Muscle of leg (tissue), 11 donors: Measurements from ENCODE around the gene KRT77. TPM values are rescaled to one million over a fixed set of nuclear protein-coding genes. Genes with fewer than 3 reads are reported as not detected.
"Not testable (repeated sequence)": the region's sequence is repeated elsewhere in the genome, so short reads cannot be mapped to it uniquely, and the experiment has no call there.

Source experiments
- DNase-seq: peaks from one replicate; pipeline ENCODE4 v3.0.0; 2013
- H3K27ac ChIP-seq: one replicate; pipeline ENCODE4 v1.5.1; 2013; ENCODE audit warnings: mild to moderate bottlenecking, low read length, control low read depth
- H3K27me3 ChIP-seq: one replicate; pipeline ENCODE4 v1.6.1; 2013; ENCODE audit warnings: low read length; ENCODE audit not compliant: control insufficient read depth, insufficient read depth
- H3K36me3 ChIP-seq: one replicate; pipeline ENCODE4 v1.6.1; 2013; ENCODE audit warnings: low read length; ENCODE audit not compliant: control insufficient read depth, insufficient read depth
- H3K4me1 ChIP-seq: one replicate; pipeline ENCODE4 v1.6.1; 2013; ENCODE audit warnings: low read length; ENCODE audit not compliant: control insufficient read depth, insufficient read depth
- H3K4me3 ChIP-seq: one replicate; pipeline ENCODE4 v1.5.1; 2013; ENCODE audit warnings: low read length, control low read depth
- H3K9me3 ChIP-seq: replicated peaks from 2 replicates; pipeline ENCODE4 v1.6.1; 2013; ENCODE audit warnings: low read depth, low read length; ENCODE audit not compliant: control insufficient read depth
- WGBS: methylation state at CpG from one replicate; pipeline ENCODE4 v1.1.5; 2013; ENCODE audit warnings: missing lambda C conversion rate; ENCODE audit not compliant: insufficient coverage; 5-methylcytosine and 5-hydroxymethylcytosine counted together
- polyA plus RNA-seq, 8 donors: library from polyadenylated mRNA; unstranded; fragments of 120-200 nt; gene quantifications; one replicate each; pipeline versions ENCODE4 v1.2.1 to v1.2.3, GENCODE V29; 2013; ENCODE audit warnings: inconsistent platforms in 1 of 8, low replicate concordance in 1 of 8; ENCODE audit not compliant: insufficient read length in 8 of 8, insufficient read depth in 1 of 8
- total RNA-seq: library from RNA; stranded (reverse); fragments of 120-200 nt; gene quantifications from one replicate; pipeline ENCODE4 v1.2.4, GENCODE V29; 2013

KRT77 gene
- total and polyA plus RNA-seq, 9 donors, result 0.08 to 0.61 TPM; not detected in 7

DNA sequence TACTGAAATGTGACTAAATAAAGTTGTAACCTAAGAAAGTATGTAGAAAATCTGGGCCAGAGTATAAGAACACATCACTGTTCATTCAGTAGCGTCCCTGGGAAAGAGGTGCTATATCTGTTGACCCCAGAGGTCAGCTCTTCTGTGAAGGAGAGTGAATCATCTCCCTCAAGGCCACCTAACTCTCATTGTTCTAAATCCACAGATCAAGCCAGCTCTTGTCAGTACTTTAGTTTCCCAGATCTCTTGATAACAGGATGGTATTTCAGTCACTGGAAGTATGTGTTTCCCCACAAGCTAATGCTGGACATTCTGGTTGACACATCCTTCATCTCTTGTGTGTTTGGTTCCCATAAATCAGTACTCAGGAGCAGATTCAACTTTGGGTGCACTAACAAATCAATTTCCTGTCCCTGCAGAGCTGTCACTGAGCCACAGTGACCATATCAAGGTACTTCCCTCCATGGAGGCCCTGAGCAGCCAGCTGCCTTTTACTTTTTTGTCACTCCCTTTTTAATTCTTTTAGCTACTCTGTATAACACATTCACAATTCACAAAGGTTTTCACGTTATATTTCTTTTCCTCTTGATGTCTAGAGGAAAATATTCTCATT lies 30.9 kb downstream of the KRT77 start:
- DNase-seq, result no peak
- Histone ChIP-seq H3K4me3 (no peak overlapping the region), H3K36me3 (no peaks in the 10 kb centered on the region), H3K27ac (no peak overlapping the region), H3K4me1 (no peaks in the 10 kb centered on the region), H3K9me3 (no peaks in the 10 kb centered on the region), H3K27me3 (peaks cover 3% of the 10 kb centered on the region)
- WGBS, result 40% methylated on average over 1 of the region's 2 CpGs

DNA sequence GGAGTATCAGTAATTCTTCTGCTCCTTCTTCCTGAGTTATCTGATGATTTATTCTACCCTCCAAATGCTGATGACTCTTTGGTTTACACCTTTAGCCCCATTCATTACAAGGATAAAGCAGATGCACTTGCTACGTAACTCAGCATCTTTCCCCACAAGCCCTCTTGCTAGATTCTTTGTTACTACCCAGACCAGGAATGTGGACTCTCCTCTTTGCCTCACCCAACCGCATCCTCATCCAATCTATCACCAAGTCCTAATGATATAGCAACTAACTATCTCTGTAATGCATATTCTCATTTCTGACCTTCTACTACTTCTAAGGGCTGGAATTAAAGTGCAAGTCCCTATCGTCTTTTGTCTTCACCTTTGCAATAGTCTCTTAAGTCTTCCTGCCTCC lies 32.4 kb downstream of the KRT77 start:
- no peaks in the 10 kb centered on the region for H3K4me1 ChIP-seq
- no peak for DNase-seq
- WGBS, result 83% methylated on average over 3 of the region's 3 CpGs
- peaks cover 3% of the 10 kb centered on the region for H3K27me3 ChIP-seq
- no peak overlapping the region for H3K4me3 ChIP-seq
- no peaks in the 10 kb centered on the region for H3K9me3 ChIP-seq
- H3K27ac ChIP-seq, result no peak overlapping the region
- no peaks in the 10 kb centered on the region for H3K36me3 ChIP-seq

DNA sequence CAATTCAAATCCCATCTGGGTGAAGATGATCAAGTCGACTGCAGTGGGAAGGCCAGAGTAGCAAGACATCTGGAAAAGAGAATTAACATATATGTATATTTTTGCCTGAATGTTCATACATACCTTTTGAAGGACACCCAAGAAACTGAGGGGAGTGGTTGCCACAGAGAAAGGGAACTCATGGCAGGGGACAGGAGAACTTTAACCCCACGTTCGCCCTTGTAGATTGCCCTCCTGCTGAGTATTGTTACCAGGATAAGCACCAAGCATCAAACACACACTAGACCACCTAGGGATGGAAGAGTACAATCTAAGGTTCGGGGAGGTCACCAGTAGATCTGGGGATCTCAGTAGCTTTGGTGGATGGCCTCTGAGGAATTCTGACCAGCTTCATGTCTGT lies 32.8 kb downstream of the KRT77 start:
- H3K36me3 ChIP-seq, result no peaks in the 10 kb centered on the region
- H3K4me1 ChIP-seq, result no peaks in the 10 kb centered on the region
- H3K27ac ChIP-seq, result no peak overlapping the region
- no peak overlapping the region for H3K4me3 ChIP-seq
- peaks cover 3% of the 10 kb centered on the region for H3K27me3 ChIP-seq
- whole genome bisulfite sequencing, result no CpG with 5 or more reads among the region's 4 CpGs
- no peak for DNase-seq
- H3K9me3 ChIP-seq, result no peaks in the 10 kb centered on the region

DNA sequence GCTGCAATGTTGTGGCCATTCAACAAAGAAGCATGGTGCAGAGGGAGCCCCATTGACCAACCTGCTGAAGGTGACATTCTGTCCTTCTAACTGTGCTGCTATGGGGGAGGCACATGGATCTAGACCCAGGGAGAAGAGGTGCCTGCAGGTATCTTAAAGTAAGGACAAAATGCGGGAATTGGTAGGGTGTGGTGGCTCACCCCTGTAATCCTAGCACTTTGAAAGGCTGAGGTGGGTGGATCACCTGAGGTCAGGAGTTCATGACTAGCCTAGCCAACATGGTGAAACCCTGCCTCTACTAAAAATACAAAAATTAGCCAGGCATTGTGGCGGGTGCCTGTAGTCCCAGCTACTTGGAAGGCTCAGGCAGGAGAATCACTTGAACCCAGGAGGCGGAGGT lies 33.4 kb downstream of the KRT77 start:
- H3K27me3 ChIP-seq, DNase-seq, H3K36me3 ChIP-seq, H3K4me1 ChIP-seq, H3K9me3 ChIP-seq, H3K27ac ChIP-seq, H3K4me3 ChIP-seq: not testable (repeated sequence)
- WGBS, result 86% methylated on average over 1 of the region's 3 CpGs

DNA sequence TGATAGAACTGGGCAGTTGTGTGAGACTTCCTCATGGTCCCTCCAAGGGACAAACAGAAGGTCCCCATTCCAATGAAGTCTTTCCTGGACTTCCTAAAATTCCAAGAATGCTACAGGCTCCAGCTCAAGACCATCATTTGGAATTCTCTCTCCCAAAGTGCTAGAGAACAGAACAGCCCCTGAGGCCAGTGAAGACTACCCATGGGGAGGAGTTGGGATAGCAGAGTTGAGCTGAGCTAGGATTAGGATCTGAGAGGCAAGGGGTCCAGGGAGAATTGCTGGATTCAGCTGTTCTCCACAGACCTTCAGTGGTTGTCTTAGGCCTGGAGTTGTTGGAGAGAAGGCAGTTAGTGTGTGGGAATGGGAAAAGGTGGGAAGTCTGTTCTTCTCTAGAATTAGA lies 33.9 kb downstream of the KRT77 start:
- no peaks in the 10 kb centered on the region for H3K9me3 ChIP-seq
- no peaks in the 10 kb centered on the region for H3K4me1 ChIP-seq
- no peaks in the 10 kb centered on the region for H3K36me3 ChIP-seq
- peaks cover 5% of the 10 kb centered on the region for H3K27me3 ChIP-seq
- no peak overlapping the region for H3K4me3 ChIP-seq
- no peak overlapping the region for H3K27ac ChIP-seq
- DNase-seq, result no peak

DNA sequence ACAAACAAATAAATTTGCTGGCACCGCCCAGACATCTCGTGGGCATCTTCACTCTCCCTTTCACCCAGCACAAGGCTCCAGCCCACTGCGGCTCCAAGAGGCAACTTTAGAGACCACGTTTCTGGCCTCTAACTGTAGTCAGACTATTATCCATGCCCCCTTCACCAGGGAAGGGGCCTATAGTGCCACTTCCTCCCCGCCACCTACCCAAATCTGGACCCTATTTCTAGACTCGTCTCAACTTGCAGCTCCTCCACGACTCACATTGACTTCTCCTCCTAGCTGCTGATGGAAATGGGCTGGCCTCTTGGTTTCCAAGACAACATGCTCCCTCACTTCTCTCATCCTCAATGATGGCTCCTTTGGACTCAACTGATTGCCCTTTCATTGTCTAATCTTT lies 35.4 kb downstream of the KRT77 start:
- H3K27me3 ChIP-seq, result peaks cover 6% of the 10 kb centered on the region
- no peak overlapping the region for H3K27ac ChIP-seq
- no peaks in the 10 kb centered on the region for H3K4me1 ChIP-seq
- H3K9me3 ChIP-seq, result no peaks in the 10 kb centered on the region
- 80% methylated on average over 7 of the region's 7 CpGs for WGBS
- H3K4me3 ChIP-seq, result no peak overlapping the region
- DNase-seq, result no peak
- no peaks in the 10 kb centered on the region for H3K36me3 ChIP-seq

DNA sequence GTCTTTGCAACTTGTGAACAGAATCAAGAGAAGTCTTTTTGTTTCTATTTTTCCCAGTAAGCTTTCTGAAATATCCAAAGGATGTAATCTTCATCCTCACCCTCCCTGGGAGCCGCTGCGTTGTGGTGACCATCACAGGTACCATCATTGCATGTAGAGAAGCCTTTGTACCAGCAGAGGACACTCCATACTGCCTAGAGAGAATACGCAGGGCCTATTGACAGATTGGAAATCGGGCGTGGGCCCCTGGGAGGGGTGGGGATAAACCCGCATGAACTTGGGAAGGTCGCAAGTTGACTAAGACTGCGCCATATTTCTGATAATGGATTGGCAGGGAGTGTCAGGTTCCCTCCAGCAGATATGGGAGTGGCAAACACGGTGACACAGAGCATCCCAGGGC lies 35.8 kb downstream of the KRT77 start:
- Histone ChIP-seq H3K4me1 (no peaks in the 10 kb centered on the region), H3K27me3 (peaks cover 8% of the 10 kb centered on the region), H3K4me3 (no peak overlapping the region), H3K9me3 (no peaks in the 10 kb centered on the region), H3K27ac (no peak overlapping the region), H3K36me3 (no peaks in the 10 kb centered on the region)
- no peak for DNase-seq
- WGBS, result 22% methylated on average over 6 of the region's 9 CpGs

DNA sequence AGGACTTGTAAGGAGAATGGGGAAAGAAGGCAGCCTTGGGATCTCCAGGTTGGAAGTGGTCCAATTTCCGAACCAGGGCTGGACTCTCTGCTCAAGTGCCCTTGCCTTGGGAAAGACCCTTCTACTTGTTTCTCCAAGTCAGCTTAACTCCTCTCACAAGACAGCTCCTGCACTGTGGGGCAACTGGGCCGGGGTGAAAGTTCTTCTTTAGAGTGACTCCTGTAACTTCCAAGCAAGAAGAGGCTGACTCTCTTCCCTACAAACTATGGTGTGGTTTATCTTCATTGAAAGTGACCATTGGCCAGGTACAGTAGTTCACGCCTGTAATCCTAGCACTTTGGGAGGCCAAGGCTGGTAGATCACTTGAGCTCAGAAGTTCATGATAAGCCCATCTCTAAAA lies 36.9 kb downstream of the KRT77 start:
- H3K4me3 ChIP-seq, result no peak overlapping the region
- no peak for DNase-seq
- H3K36me3 ChIP-seq, result no peaks in the 10 kb centered on the region
- H3K27ac ChIP-seq, result no peak overlapping the region
- WGBS, result no CpG with 5 or more reads among the region's 3 CpGs
- H3K27me3 ChIP-seq, result peaks cover 8% of the 10 kb centered on the region
- no peaks in the 10 kb centered on the region for H3K4me1 ChIP-seq
- no peaks in the 10 kb centered on the region for H3K9me3 ChIP-seq

DNA sequence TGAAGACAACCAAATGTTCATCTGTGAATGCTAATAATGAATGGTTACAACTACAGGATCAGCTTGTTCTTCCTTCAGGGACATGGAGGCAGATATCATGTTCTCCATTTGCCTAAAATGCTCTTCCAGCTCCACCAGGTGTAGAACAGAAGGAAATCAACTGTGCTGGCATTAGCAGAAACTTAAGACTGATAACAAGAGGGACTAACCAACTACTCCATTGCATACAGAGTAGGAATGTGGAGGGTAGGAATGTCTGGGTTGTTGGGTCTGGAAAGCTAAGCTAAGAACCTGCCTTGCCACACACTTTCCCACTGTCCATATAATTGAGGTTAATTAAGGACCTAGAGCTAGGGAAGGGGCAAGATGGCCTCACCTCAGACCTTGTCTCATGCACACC lies 39.9 kb downstream of the KRT77 start:
- Histone ChIP-seq H3K4me1 (no peaks in the 10 kb centered on the region), H3K36me3 (no peaks in the 10 kb centered on the region), H3K27ac (no peak overlapping the region), H3K27me3 (peaks cover 11% of the 10 kb centered on the region), H3K9me3 (no peaks in the 10 kb centered on the region), H3K4me3 (no peak overlapping the region)
- DNase-seq, result no peak

DNA sequence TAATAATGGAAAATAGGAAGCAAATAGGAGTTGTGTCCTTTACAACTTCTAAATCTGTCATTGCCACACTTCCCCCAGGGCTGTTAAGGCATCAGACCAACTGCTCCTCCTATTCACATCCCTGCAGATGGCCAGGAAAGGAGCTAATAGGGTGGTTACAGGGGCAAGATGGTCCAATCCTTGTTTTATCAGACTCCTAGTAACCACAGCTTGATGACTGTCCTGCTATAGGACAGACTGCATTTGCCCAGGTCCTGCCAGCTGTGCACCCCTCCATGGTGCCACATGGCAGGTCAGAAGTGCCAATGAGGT lies 40.5 kb downstream of the KRT77 start:
- peaks cover 14% of the 10 kb centered on the region for H3K27me3 ChIP-seq
- no peak overlapping the region for H3K4me3 ChIP-seq
- H3K27ac ChIP-seq, result no peak overlapping the region
- no peaks in the 10 kb centered on the region for H3K9me3 ChIP-seq
- H3K36me3 ChIP-seq, result no peaks in the 10 kb centered on the region
- H3K4me1 ChIP-seq, result no peaks in the 10 kb centered on the region
- no peak for DNase-seq

DNA sequence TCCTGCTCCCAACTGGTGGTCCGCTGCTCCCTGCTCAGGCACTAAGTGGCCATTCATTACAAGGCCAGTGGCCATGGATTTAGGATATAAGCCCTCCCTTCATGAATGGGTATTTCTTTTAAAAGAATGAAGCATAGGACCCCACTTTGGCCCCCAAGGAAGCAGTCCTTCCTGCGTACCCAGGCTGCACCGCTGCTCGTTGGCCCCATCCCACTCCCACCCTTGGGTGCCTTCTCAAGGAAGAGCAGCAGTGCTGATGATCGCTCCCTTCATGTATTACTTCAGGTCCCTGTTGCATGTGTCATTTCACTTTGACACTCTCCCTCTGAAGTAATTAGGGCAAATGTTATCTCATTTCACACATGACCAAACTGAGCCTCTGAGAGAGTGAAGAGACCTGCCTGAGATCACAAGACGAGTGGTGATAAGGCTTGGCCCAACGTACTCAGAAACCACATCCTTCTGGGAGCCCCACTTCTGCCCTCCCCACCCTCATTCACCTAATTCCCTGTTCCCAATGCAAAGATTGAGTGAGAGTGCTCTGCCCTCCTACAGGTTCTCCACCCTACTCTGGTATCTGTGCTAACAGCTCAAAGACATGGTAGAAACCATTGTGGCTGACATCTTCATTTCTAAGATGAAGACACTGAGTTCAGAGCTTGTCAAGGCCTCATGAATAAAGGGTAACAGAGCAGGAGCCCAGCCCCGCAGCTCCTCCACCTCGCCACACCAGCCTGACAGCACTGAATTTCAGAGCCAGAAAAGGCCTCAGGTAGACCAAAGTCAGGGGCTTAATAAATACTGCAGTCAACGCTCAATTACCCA lies 41.0 kb downstream of the KRT77 start:
- Histone ChIP-seq H3K36me3 (no peaks in the 10 kb centered on the region), H3K9me3 (no peaks in the 10 kb centered on the region), H3K27me3 (peaks cover 17% of the 10 kb centered on the region), H3K4me1 (no peaks in the 10 kb centered on the region), H3K4me3 (no peak overlapping the region), H3K27ac (no peak overlapping the region)
- WGBS, result 86% methylated on average over 5 of the region's 10 CpGs
- DNase-seq, result no peak
